A549 (cell line): ENCODE measurements around the gene LATS2. TPM values are rescaled to one million over a fixed set of nuclear protein-coding genes. Genes with fewer than 3 reads are reported as not detected.

Experiments used
- ATAC-seq, 2 experiments: fragments of 200-7000 bp in 1 of 2; fragments of >200 bp in 1 of 2; cut with Nextera tagmentation in 1 of 2; cut with Tn5 transposase in 1 of 2; 3 replicates each; pipeline versions ENCODE4 v1.8.0 to v1.9.1; 2018 to 2020; ENCODE audit warnings: mild to moderate bottlenecking in 1 of 2, moderate library complexity in 1 of 2
- CTCF ChIA-PET: fragments of 300-600 bp; sonication (Branson Sonifier 250); formaldehyde crosslinking; extraction: SDS; loops from one replicate; lab custom pipeline; 2021; ENCODE audit warnings: antibody characterized with exemption, inconsistent platforms; lab: Yijun Ruan, JAX
- POLR2A ChIA-PET: fragments of 350-600 bp; formaldehyde crosslinking; extraction: SDS; loops from one replicate; lab custom pipeline; 2021; ENCODE audit warnings: antibody characterized with exemption, inconsistent platforms; lab: Yijun Ruan, JAX
- DNase-seq, 2 experiments: peaks; one replicate each; pipeline versions ENCODE4 v3.0.0 to v3.0.0-alpha.2; 2011 to 2016; ENCODE audit warnings: low read depth in 1 of 2, low spot score in 1 of 2
- FAIRE-seq: peaks from 2 replicates; lab custom pipeline; 2011; peaks lifted over from hg19 to GRCh38; lab: Jason Lieb, UNC
- H3K27ac ChIP-seq, 2 experiments: fragments of >200 bp; sonication (Bioruptor Twin); formaldehyde crosslinking; 3 replicates each; pipeline ENCODE4 v1.5.1; 2016 to 2017
- H3K4me1 ChIP-seq: fragments of >200 bp; sonication (Bioruptor Twin); formaldehyde crosslinking; 3 replicates; pipeline ENCODE4 v1.6.1; 2016
- H3K4me2 ChIP-seq: fragments of >200 bp; sonication (Bioruptor Twin); formaldehyde crosslinking; 3 replicates; pipeline ENCODE4 v1.6.1; 2016
- H3K4me3 ChIP-seq: fragments of >200 bp; sonication (Bioruptor Twin); formaldehyde crosslinking; 3 replicates; pipeline ENCODE4 v1.5.1; 2016
- H3K9me3 ChIP-seq: fragments of >200 bp; sonication (Bioruptor Twin); formaldehyde crosslinking; 3 replicates; pipeline ENCODE4 v1.6.1; 2016
- BCL3 ChIP-seq: fragments of >200 bp; sonication (Bioruptor Twin); formaldehyde crosslinking; IDR thresholded peaks from 3 replicates; pipeline ENCODE4 v1.6.1; 2016
- CBX2 ChIP-seq: fragments of 200-600 bp; sonication (generic); IDR thresholded peaks from 2 replicates; pipeline ENCODE4 v1.6.1; 2016; ENCODE audit warnings: low read depth, mild to moderate bottlenecking, borderline replicate concordance
- EHF ChIP-seq: fragments of 250-450 bp; sonication (Bioruptor Pico); IDR thresholded peaks from 2 replicates; pipeline ENCODE4 v1.5.0; 2020; ENCODE audit warnings: mild to moderate bottlenecking
- EP300 ChIP-seq, 2 experiments: fragments of >200 bp; sonication (Bioruptor Twin); formaldehyde crosslinking; IDR thresholded peaks; 2 replicates in 1 of 2; 3 replicates in 1 of 2; pipeline ENCODE4 v1.6.1; 2016 to 2017
- ESRRA ChIP-seq: fragments of 150-350 bp; IDR thresholded peaks from 2 replicates; pipeline ENCODE4 v1.6.1; 2014; ENCODE audit warnings: mild to moderate bottlenecking, low read length, borderline replicate concordance
- HDAC2 ChIP-seq: fragments of 200-600 bp; sonication (generic); IDR thresholded peaks from 2 replicates; pipeline ENCODE4 v1.6.1; 2016
- HEYL ChIP-seq: fragments of 250-450 bp; sonication (Bioruptor Pico); IDR thresholded peaks from 2 replicates; pipeline ENCODE4 v1.8.0; 2021; ENCODE audit warnings: mild to moderate bottlenecking, moderate library complexity
- JUN ChIP-seq, 2 experiments: fragments of >200 bp; sonication (Bioruptor Twin); formaldehyde crosslinking; IDR thresholded peaks; 2 replicates in 1 of 2; 3 replicates in 1 of 2; pipeline ENCODE4 v1.6.1; 2016 to 2017
- MYC ChIP-seq: IDR thresholded peaks from 2 replicates; pipeline ENCODE4 v1.6.1; 2012; ENCODE audit warnings: mild to moderate bottlenecking, inconsistent platforms, low read length, improper control_type of control experiment, borderline replicate concordance
- PHF8 ChIP-seq: fragments of 200-600 bp; sonication (generic); IDR thresholded peaks from 2 replicates; pipeline ENCODE4 v1.6.1; 2016; ENCODE audit warnings: low read depth, mild to moderate bottlenecking, antibody characterized with exemption, moderate library complexity, borderline replicate concordance
- POLR2A ChIP-seq: IDR thresholded peaks from 2 replicates; pipeline ENCODE4 v1.6.1; 2012; ENCODE audit warnings: mild to moderate bottlenecking, low read length
- POLR2AphosphoS2 ChIP-seq: conservative IDR thresholded peaks from 2 replicates; pipeline ENCODE4 v1.6.1; 2012; ENCODE audit warnings: low read length, improper control_type of control experiment, inconsistent platforms
- REST ChIP-seq: fragments of 200-600 bp; sonication (generic); IDR thresholded peaks from 2 replicates; pipeline ENCODE4 v1.6.1; 2016; ENCODE audit warnings: antibody characterized with exemption, mild to moderate bottlenecking, moderate library complexity
- SMC3 ChIP-seq: fragments of >200 bp; sonication (Bioruptor Twin); formaldehyde crosslinking; IDR thresholded peaks from 3 replicates; pipeline ENCODE4 v1.6.1; 2018; ENCODE audit warnings: inconsistent platforms
- TFCP2L1 ChIP-seq: fragments of 250-450 bp; sonication (Bioruptor Pico); IDR thresholded peaks from 2 replicates; pipeline ENCODE4 v1.5.0; 2021; ENCODE audit warnings: mild to moderate bottlenecking
- ZFP36 ChIP-seq: fragments of 450-650 bp; IDR thresholded peaks from 2 replicates; pipeline ENCODE4 v1.6.1; 2014; ENCODE audit warnings: borderline replicate concordance; ENCODE audit not compliant: partially characterized antibody
- ZSCAN20 ChIP-seq: fragments of 250-450 bp; sonication (Bioruptor Pico); IDR thresholded peaks from 2 replicates; pipeline ENCODE4 v1.8.0; 2022; ENCODE audit warnings: mild to moderate bottlenecking, moderate library complexity
- WGBS: methylation state at CpG from one replicate; pipeline ENCODE4 v1.1.6; 2017; ENCODE audit errors: missing lambda C conversion rate; 5-methylcytosine and 5-hydroxymethylcytosine counted together
- polyA plus RNA-seq, 4 experiments: library from polyadenylated mRNA; depleted of rRNA in 3 of 4; stranded (reverse); fragments of >200 nt; fragmentation: RNase III in 1 of 4; extraction: RNeasy Plus Mini Kit Qiagen cat#74134 plus additional on column Dnase treatment in 1 of 4; gene quantifications; 2 replicates in 3 of 4; 3 replicates in 1 of 4; pipeline ENCODE4 v1.2.3, GENCODE V29; 2011 to 2017
- TF ChIP-seq, protein P1 (sequence below): IDR thresholded peaks from 2 replicates; pipeline ENCODE4 v1.6.1; 2012

LATS2 gene
- polyA plus RNA-seq, 2 of the 4 experiments (the other 2 are of a cell fraction), result 7.8 to 7.9 TPM

DNA sequence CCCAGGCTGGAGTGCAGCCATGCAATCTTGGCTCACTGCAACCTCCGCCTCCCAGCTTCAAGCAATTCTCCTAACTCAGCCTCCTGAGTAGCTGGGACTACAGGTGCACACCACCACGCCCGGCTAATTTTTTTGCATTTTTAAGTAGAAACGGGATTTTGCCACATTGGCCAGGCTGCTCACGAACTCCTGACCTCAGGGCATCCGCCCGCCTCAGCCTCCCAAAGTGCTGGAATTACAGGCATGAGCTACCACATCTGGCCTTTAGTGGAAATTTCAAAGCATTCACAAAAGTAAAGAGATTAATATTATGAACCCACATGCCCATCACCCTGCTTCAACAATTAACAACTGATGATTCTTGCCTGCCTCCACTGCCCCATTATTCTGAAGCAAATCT is 20.5 kb upstream of the LATS2 start:
- no peak for ATAC-seq
- Histone ChIP-seq H3K4me3 (no peak overlapping the region), H3K4me2 (no peak overlapping the region), H3K27ac (no peak overlapping the region), H3K4me1 (no peaks in the 10 kb centered on the region; the same call in 2 of the 3 replicates), H3K9me3 (no peaks in the 10 kb centered on the region)
- ChIA-PET CTCF (interaction anchor here (1.2 to 1.5 kb wide), 2 partner anchors 15 to 26 kb away, joined by 3 to 4 read pairs; no protein-coding TSS in a partner anchor), POLR2A (interaction anchor here (0.7 kb wide), 1 partner anchor 20 kb away, joined by 3 read pairs; the partner anchor contains the start of gene LATS2)
- 83% methylated on average over 7 of the region's 7 CpGs for WGBS
- no peak for DNase-seq
- TF ChIP-seq REST (no peak), POLR2AphosphoS2 (no peak), EHF (CRISPR knock-in tag) (no peak), ZFP36 (no peak), HDAC2 (no peak), EP300 (IDR thresholded peaks at IDR 0.05) (no peak), PHF8 (no peak), ZSCAN20 (CRISPR knock-in tag) (no peak), SMC3 (no peak), POLR2A (no peak), JUN (IDR thresholded peaks at IDR 0.05) (no peak)
- TF ChIP-seq, protein P1, sequence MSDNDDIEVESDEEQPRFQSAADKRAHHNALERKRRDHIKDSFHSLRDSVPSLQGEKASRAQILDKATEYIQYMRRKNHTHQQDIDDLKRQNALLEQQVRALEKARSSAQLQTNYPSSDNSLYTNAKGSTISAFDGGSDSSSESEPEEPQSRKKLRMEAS, result no peak
- no peak for FAIRE-seq

DNA sequence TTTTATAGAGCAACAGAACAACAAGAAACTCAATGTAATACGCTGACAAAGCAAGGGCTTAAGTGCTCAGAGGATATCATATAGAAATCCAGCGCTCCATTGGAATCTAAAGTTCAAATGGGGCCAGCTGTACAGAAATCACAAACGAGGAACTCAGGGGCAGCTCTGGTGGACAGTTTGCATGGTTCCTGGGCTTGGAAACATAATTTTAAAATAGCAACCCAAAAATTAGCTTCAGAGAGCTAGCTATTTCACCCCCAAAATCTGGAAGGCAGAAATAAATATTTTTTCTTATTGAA is 19.2 kb upstream of the LATS2 start:
- no peak for FAIRE-seq
- ATAC-seq, result no peak
- no peaks in the 10 kb centered on the region for H3K9me3 ChIP-seq
- TF ChIP-seq EHF (CRISPR knock-in tag) (no peak), TFCP2L1 (CRISPR knock-in tag) (no peak), MYC (no peak), JUN (IDR thresholded peaks at IDR 0.05) (no peak), HEYL (CRISPR knock-in tag) (no peak), CBX2 (no peak), EP300 (IDR thresholded peaks at IDR 0.05) (no peak), BCL3 (no peak), ESRRA (no peak)
- TF ChIP-seq, protein P1, result no peak
- TF ChIP-seq, all 56 proteins: peak for 0
- no peak for DNase-seq
- POLR2A ChIA-PET, result no interaction called here
- Histone ChIP-seq H3K4me2 (no peak overlapping the region), H3K4me3 (no peak overlapping the region), H3K4me1 (no peaks in the 10 kb centered on the region; the same call in 2 of the 3 replicates), H3K27ac (no peak overlapping the region)
- WGBS, result 77% methylated on average over 3 of the region's 3 CpGs
- CTCF ChIA-PET, result interaction anchor here (0.9 to 1.5 kb wide), 3 partner anchors 13 to 31 kb away, joined by 3 to 5 read pairs (median 4); no protein-coding TSS in a partner anchor
